Body of pancreas (tissue), 4 donors: ENCODE measurements around the gene PNPLA3. TPM values are rescaled to one million over a fixed set of nuclear protein-coding genes. Genes with fewer than 3 reads are reported as not detected.

Experiments used
- ATAC-seq: fragments of 150-250 bp; one replicate; pipeline ENCODE4 v1.9.1; 2016
- DNase-seq, 4 donors: peaks; one replicate each; pipeline ENCODE4 v3.0.0-alpha.2; 2019
- H3K27ac ChIP-seq, 4 donors: fragments of 200-600 bp; sonication (generic); 1 replicate in 3 of 4; 2 replicates in 1 of 4; pipeline versions ENCODE4 v1.5.1 to v1.6.1; 2016 to 2019; ENCODE audit warnings: mild to moderate bottlenecking in 1 of 4, mixed read lengths in 1 of 4, moderate library complexity in 1 of 4
- H3K27me3 ChIP-seq, 2 donors: fragments of 200-600 bp; sonication (generic); one replicate each; pipeline ENCODE4 v1.6.0; 2016; ENCODE audit warnings: mild to moderate bottlenecking in 1 of 2
- H3K36me3 ChIP-seq, 2 donors: fragments of 200-600 bp; sonication (generic); replicated peaks in 1 of 2; 2 replicates each; pipeline ENCODE4 v1.5.1; 2016; ENCODE audit warnings: low read depth in 2 of 2; ENCODE audit not compliant: insufficient read depth in 1 of 2
- H3K4me1 ChIP-seq: fragments of 200-600 bp; sonication (generic); one replicate; pipeline ENCODE4 v1.6.0; 2016
- H3K4me3 ChIP-seq, 2 donors: fragments of 200-600 bp; sonication (generic); 1 replicate in 1 of 2; 2 replicates in 1 of 2; pipeline ENCODE4 v1.5.1; 2016 to 2019
- H3K9me3 ChIP-seq, 3 donors: fragments of 200-600 bp; sonication (generic); 1 replicate in 2 of 3; 2 replicates in 1 of 3; pipeline ENCODE4 v1.5.1; 2016
- POLR2A ChIP-seq, 3 donors: fragments of 450-650 bp; IDR thresholded peaks; one replicate each; pipeline ENCODE4 v1.6.1; 2016; ENCODE audit warnings: antibody characterized with exemption in 3 of 3, mild to moderate bottlenecking in 2 of 3
- WGBS, 2 donors: methylation state at CpG; one replicate each; pipeline ENCODE4 v1.1.5; 2017; 5-methylcytosine and 5-hydroxymethylcytosine counted together
- intact Hi-C: fragments of 100-400 bp; cut with DNase I; formaldehyde crosslinking; loops from one replicate; pipeline ENCODE4 v1.15.1; 2023
- total RNA-seq, 2 donors: library from RNA; depleted of rRNA; stranded (reverse); fragments of >200 nt; gene quantifications; one replicate each; pipeline ENCODE4 v1.1.0, GENCODE V29; 2016
- TF ChIP-seq, protein P1 (sequence below), 7 experiments: fragments of 450-650 bp in 4 of 7; fragments of 200-600 bp in 3 of 7; sonication (generic) in 3 of 7; IDR thresholded peaks; one replicate each; pipeline ENCODE4 v1.5.1; 2016 to 2019; ENCODE audit warnings: antibody characterized with exemption in 7 of 7

The PNPLA3 gene
- total RNA-seq, 2 donors from 2014 or later = 0.66 to 0.78 TPM

DNA sequence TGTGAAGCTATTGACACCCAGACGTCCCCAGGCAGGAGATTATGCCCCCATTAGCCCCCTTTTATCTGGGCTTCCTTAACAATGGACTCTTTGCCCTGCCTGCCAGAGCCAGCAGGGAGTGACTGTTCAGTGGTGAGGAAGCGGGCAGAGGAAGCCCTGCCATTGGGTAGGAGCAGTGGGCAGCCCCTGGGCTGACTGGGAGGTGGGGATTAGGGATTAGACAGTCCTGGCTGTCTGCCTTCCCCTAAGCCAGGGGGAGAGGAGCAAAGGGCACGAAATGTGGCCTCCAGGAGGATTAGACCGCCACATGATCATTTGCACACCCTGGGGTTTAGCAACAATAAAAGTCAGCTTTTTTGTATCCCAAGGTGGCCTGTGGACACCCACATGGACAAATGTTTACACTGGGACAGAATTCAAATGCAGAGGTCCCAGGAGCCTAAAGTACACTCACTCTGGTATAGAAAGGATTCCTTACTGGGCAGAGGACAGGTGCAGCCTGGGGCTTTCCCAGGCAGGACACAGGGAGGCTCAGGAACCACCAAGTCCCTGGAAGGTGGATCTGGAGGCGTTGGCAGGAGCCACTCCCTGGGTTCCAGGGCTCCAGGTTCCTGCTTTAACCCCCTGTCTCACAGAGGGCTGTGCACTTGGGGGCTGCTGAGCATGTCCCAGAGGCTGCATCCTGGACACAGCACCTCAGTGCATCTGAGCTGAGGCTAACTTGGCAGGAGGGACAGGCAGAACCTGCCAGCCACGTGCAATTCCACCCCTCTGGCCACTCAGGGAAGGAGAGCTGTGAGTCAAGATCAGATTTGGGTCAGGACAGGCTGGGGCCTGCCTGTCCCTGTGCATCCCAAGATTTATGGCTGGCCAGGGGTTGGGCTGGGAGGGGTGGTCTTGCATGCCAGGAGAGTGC is 2.1 kb downstream of the PNPLA3 start:
- 66 to 75% methylated on average over 4 to 6 of the region's 6 CpGs for WGBS, 2 donors
- Histone ChIP-seq H3K4me1 (peaks cover 9% of the 10 kb centered on the region), H3K4me3 (no peak overlapping the region), H3K27me3 (peaks cover 0 to 4% of the 10 kb centered on the region in 2 donors), H3K36me3 (no peaks in the 10 kb centered on the region), H3K9me3 (no peaks in the 10 kb centered on the region), H3K27ac (no peak overlapping the region)
- no peak for TF ChIP-seq POLR2A (IDR thresholded peaks at IDR 0.05)
- TF ChIP-seq, protein P1, sequence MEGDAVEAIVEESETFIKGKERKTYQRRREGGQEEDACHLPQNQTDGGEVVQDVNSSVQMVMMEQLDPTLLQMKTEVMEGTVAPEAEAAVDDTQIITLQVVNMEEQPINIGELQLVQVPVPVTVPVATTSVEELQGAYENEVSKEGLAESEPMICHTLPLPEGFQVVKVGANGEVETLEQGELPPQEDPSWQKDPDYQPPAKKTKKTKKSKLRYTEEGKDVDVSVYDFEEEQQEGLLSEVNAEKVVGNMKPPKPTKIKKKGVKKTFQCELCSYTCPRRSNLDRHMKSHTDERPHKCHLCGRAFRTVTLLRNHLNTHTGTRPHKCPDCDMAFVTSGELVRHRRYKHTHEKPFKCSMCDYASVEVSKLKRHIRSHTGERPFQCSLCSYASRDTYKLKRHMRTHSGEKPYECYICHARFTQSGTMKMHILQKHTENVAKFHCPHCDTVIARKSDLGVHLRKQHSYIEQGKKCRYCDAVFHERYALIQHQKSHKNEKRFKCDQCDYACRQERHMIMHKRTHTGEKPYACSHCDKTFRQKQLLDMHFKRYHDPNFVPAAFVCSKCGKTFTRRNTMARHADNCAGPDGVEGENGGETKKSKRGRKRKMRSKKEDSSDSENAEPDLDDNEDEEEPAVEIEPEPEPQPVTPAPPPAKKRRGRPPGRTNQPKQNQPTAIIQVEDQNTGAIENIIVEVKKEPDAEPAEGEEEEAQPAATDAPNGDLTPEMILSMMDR (IDR thresholded peaks at IDR 0.05) = no peak
- DNase-seq (no peak), ATAC-seq (no peak)
- intact Hi-C loops = no loop called here

GRCh38 chr22:43926349-43926710 is 2.7 kb downstream of the PNPLA3 start:
- ATAC-seq = no peak
- Histone ChIP-seq H3K27me3 (peaks cover 0 to 4% of the 10 kb centered on the region in 2 donors), H3K4me3 (no peak overlapping the region), H3K36me3 (no peaks in the 10 kb centered on the region), H3K9me3 (no peaks in the 10 kb centered on the region), H3K4me1 (peaks cover 9% of the 10 kb centered on the region), H3K27ac (no peak overlapping the region)
- intact Hi-C loops = no loop called here
- DNase-seq = no peak
- WGBS, 2 donors = 67% methylated on average over 1 of the region's 1 CpG
- TF ChIP-seq, protein P1 (IDR thresholded peaks at IDR 0.05) = no peak
- TF ChIP-seq POLR2A (IDR thresholded peaks at IDR 0.05) = no peak

GRCh38 chr22:43928468-43928867 is 4.9 kb downstream of the PNPLA3 start:
- H3K9me3 ChIP-seq = no peaks in the 10 kb centered on the region
- H3K36me3 ChIP-seq = no peaks in the 10 kb centered on the region
- H3K4me3 ChIP-seq = no peak overlapping the region
- H3K27ac ChIP-seq = no peak overlapping the region
- peaks cover 9% of the 10 kb centered on the region for H3K4me1 ChIP-seq
- TF ChIP-seq, protein P1 (IDR thresholded peaks at IDR 0.05) = no peak
- no peak for TF ChIP-seq POLR2A (IDR thresholded peaks at IDR 0.05)
- intact Hi-C loops = no loop called here
- 57 to 68% methylated on average over 5 of the region's 5 CpGs for WGBS, 2 donors
- H3K27me3 ChIP-seq = peaks cover 0 to 4% of the 10 kb centered on the region in 2 donors
- peak in 1 of 4 donors; percentile 7 for DNase-seq
- ATAC-seq = no peak

- Histone ChIP-seq H3K27ac (no peak overlapping the region), H3K4me3 (no peak overlapping the region), H3K36me3 (no peaks in the 10 kb centered on the region), H3K4me1 (peaks cover 5% of the 10 kb centered on the region), H3K9me3 (no peaks in the 10 kb centered on the region), H3K27me3 (peaks cover 0 to 4% of the 10 kb centered on the region in 2 donors)
- intact Hi-C loops = no loop called here
- DNase-seq (no peak), ATAC-seq (no peak)
- WGBS, 2 donors = 70% methylated on average over 6 of the region's 6 CpGs
- TF ChIP-seq, protein P1 (IDR thresholded peaks at IDR 0.05) = no peak
- TF ChIP-seq POLR2A (IDR thresholded peaks at IDR 0.05) = no peak
These were observed 5.3 kb downstream of the PNPLA3 start for GRCh38 chr22:43928908-43929307.
